HG03442 (cell line): ENCODE measurements around the gene IRX2.

Source experiments
- ATAC-seq: cut with Tn5 transposase; IDR thresholded peaks from one replicate; pipeline ENCODE4 v1.9.1; 2021; ENCODE audit warnings: mild to moderate bottlenecking, moderate library complexity; ENCODE audit not compliant: unreplicated experiment

IRX2 gene

DNA sequence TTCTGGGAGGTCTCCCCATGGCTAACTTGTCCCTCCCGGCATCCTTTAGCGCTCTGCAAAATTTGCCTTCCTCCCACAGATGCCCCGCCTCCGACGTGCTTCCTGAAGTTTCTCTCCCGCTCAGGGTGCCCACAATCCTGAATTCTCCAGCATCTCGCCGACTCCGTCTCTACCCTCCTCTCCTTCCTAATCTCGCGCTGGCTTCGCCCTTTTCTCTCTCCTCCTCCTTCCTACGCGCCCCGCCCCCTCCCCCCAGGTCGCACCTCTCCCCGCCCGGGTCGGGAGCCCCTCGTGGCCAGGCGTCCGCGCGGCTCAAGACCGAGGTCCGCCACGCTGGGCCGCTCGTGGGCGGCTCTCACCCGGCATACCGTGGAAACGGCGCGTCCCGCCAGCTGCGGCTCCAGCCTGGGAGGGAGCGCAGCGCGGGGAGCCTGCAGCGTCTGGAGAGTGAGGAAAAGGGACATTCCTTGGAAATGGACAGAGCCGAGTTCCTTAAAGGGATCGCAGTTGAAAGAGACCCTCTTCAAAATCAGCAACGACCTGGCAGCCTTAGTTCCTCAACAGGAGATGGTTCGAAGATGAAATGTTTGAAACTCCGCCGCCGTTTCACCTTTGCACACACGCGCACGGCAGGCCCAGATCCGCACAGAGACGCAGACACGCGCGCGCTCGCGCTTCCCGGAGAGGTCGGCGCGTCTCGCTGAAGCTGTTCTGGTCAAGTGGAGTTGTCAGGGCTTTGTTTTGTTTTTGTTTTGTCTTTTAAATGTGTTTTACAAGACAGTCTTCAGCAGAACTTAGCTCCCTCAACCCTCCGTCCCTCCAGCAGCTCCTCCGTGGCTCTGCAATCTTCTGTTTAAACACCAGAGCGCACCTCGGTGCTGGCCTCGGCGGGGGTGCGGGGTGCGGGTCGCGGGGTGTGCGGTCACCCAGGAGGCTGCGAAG is 5.0 kb upstream of the IRX2 start:
- ATAC-seq, result no peak

DNA sequence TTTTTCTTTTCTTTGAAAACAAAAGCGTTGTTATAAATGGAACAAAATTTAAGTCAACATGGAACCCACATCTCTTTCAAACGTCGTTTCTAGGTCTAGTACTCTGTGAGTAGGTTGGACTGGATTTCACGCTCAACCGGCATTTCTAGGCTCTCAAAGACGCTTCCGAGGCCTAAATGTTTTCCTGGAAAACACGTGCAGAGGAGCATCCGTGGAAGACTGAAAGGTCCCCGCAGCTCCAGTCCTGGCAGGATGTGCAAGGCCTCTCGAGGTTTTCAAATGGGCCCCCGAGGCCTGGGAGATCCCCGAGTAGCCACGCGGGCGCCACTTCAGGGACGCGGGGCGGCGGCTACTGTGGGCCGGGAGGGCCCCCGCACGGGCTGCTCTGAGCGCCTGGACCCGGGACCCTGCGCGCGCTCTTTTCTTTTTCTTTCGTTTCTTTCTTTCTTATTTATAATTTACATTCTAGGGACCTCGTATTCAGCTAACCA is 4.2 kb upstream of the IRX2 start:
- no peak for ATAC-seq

DNA sequence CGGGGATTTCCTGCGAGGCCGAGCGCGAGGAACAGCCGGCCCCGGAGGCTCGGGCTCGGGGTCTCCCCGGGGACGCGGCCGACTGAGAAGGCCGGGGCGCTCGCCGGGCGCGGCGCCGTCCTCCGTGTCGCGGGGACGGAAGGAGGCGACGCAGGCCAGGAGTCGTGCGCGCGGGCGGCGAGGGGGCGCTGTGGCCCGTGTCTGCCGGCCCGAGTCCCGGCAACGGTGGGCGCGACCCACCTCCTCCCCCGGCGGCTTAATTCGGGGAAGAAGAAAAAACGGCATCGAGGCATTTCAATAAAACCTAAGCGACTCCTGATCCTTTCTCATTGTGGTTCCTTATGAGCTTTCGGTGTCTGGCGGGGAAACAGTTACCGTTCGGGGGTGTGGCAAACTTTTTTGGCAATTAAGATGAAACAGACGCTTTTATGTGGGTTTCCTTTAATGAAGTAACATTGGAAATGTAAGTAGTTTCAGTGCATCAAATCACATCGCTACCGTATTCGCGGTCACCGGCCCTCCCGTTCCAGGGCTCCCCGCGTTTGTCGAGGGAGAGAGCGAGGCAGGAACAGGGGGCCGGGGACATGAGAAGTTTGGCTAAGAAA is 3.7 kb upstream of the IRX2 start:
- no peak for ATAC-seq

DNA sequence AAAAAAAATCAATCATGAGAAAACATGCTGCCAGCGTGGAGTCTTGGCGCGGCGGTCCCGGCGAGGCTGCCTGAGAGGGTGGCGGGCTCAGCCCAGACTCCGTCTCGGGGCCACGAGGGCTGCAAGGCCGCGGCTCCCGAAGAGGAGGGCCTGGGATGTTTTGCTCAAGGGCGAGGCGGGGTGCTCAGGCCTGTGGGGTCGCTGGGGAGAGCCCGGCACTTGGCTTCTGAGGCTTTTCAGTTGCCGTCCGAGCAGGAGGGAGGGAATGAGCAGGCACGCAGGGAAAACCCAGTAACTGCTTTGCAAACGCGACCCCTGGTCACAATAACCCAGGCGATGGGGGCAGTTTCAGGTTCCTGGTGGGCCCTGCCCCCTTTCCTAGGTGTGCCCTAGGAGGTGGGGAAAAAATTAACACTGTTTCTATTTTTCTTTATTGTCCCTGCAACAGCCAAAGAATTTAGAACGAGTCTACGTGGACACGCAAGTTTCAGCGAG is 3.2 kb upstream of the IRX2 start:
- no peak for ATAC-seq

DNA sequence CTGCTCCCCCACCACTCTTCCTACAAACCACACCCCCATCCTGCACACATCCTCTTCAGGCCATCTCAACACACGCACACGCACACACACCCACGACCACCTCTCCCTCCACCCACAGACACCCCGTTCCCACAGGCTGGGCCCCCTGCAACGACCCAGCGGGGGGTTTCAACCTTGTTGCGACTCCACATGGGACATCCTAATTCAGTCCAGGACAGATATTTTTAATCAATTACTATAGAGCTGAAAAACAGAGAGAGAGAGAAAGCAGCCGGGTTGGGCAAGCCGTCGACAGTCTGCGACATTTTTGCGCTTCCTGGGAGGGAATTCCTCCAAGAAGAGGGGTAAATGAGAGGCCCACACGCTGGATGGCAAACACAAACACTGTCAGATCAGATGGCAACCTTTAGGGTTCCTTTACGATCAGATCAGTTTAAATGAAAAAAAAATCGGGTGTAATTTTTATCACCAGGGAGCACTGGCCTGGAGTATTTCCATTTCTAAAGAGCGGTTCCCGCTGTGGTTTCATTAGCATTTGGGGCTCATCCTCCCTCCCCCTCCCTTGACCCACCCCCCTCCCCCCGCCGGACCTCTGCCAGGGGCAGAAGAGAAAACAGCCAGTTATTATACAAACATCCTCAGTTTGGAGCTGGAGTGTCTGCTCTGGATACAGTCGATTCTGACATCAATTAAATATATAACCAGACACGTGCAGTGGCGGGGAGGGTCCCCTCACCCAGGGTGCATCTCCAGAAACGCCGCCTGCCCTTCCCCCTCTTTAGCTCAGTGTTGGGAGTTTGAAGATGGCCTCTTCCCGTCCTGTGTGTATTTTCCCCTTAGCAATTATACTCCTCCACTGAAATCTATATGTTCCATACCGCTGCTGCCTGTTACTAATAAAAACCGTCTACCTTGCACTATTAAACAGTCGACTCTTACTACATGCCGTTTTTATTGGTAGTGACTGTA is 2.3 kb upstream of the IRX2 start:
- no peak for ATAC-seq

DNA sequence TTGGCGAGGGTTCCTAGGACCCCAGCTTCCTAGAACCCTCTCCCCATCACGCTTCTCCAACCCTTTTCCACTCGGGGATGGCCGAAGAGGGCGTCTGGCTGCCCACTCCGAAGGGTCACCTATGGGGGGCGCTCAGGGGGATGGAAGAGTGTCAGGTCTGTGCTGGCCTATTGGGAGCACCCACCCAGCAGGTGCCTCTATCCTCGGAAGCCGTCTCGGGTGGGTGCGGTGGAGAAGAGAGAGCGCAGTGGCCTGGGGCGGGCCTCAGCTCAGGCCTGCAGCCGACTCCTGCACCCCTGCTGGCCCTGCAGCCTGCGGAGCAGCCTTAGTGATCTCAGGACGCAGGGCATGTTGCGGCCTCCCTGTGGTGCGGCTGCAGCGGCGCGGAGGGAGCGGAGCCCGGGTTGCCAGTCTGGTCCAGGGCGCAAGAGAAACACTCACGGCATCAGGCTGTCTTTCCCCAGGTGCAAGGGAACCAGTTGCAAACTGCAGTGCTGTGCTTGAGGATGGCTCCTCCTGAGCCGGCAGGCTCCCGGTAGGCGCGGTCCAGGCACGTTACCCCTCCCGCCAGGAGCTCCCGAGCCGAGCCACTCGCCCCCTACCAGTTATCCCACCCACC is 1.5 kb upstream of the IRX2 start:
- ATAC-seq, result no peak

DNA sequence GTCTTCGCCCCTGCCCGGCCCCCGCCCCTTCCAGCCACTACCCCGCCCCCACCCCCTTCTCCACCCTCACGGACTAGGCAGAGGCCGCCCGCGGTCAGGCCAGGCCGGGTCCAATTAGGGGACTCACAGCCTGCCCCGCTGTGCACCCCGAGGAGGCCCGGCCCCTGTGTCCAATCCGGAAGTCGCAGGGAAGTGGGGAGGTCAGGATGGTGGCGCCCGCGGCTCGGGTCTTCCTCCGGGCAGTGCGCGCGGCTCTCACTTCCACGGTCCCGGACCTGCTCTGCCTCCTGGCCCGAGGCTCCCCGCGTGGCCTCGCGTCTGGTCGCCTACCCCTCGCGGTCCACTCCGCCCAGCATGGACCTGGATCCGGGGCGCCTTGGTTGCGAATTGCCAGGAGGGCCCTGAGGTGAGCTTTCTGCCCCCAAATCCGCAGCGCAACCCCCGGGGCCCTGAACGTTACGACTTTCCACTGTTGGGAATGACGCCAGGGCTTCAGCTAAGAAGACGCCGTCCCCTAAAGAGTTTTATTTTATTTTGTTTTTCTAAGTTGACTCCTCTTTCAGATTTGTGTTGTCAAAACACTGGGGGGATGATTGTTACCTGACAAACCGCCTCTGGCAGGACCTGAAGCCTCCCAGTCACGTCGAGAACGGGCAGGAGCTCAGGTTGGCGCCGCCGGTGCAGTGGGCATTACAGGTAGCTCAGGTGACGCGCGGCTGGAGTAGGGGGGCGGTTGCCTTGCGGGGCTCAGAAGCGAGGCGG is 763 bp upstream of the IRX2 start:
- ATAC-seq, result no peak

DNA sequence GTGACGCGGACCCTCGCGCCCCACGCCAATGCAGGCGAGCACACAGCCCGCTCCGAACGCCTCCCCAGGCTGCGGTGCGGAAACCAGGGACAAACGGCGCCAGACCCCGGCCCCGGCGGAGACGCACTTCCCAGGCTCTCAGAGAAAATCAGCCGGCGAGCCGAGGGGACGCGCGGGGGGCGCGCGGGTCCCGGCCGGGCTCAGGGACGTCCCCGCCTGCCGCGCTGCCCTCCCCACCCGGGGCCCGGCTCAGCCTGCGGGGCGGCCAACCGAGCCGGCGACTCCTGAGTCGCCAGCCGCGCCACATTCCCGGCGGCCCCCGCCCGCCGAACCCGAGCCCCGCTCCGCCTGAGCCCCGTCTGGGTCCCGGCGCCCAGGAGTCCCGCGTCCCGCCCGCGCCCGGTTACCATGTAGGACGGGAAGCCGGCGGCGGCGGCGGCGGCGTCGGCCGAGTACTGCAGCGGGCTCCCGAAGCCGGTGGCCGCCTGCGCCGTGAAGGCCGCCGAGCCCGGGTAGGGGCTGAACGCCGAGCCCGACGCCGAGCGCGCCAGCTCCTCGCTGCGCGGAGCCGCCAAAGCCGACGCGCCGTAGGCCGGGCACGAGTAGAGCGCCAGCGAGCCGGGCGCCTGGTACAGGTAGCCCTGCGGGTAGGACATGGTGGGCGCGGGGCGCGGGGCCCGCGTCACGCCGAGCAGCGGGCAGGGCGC is 566 bp downstream of the IRX2 start:
- ATAC-seq, result no peak

DNA sequence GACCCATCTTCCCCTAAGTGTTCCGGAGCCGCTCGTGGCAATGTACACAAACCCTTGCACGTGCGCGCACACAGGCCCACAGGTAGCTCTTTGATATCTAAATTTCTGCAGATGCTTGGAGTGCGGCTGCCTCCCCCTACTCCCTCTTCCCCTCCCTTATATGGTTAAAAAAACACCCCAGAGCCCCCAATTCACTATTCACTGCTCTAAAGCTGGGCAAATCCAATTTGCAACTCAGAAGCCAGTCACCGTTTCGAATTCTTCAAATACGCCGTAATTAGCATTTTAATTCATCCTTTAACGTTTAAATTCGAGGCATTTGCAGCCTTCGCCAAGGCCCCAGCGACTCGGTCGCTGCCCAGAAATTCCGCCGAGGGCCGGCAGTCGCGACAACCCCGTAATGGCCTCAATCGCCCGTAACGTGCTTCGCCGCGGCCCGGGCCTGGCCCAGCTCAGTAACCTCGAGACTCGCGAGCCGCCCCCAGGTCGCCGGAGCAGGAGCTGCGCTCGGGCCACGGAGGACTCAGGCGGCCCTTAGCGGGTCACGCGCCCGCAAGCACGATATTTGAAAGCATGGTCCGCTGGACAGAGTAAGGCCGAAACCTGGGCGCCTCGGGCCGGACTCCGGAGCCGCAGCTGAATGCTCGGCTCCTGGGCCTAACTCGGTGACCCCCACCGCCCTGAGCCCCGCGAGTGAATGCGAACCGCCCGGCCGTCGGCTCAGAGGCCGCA is 1.3 kb downstream of the IRX2 start:
- no peak for ATAC-seq

DNA sequence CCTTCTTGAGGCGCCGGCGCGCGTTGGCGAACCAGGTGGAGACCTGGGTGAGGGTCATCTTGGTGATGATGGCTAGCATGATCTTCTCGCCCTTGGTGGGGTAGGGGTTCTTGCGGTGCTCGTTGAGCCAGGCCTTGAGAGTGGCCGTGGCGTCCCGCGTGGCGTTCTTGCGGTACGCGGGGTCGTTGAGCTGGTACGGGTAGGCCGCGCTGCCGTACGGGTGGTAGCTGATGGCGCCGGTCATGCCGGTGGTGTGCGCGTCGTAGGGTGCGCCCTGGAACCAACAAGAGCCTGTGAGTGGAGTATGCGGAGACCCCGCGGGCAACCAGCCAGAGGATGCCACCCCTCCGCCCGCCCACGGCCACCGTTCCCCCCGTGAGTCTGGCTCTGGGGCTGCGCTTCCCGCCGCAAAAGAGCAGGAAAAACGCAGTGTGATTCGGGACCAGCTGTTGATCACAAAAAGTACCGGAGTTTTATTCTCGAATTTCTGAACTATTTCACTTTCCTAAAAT is 1.9 kb downstream of the IRX2 start:
- ATAC-seq, result no peak

DNA sequence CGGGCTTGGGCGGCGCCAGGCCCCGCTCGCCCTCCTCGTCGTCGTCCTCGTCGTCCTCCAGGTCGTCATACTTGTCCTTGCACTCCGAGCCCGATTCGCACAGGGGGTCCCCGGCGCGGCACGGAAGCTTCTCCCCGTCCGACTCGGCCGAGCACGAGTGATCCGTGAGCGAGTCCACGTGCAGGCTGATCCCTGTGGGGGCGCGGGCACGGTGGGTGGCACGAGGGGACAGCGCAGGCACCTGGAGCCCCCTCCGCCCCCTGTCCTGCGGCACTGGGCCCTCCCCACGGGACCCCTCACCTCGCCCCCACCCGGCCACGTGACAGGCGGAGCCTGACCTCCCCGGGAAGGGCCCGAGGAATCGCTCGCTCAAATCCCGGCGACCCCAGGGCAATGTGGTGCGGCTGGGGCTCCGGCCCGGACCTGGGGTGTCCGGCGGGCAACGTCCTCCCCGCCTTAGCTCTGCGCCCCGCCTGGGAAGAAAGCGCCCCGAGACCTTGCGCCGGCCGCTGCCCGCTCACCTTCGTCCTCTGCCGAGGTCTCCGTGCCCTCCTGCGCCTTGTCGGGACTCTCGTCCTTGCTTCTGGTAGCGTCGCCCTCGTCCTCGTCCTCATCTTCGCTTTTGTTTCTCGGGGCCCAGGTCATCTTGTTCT is 2.5 kb downstream of the IRX2 start:
- ATAC-seq, result no peak

DNA sequence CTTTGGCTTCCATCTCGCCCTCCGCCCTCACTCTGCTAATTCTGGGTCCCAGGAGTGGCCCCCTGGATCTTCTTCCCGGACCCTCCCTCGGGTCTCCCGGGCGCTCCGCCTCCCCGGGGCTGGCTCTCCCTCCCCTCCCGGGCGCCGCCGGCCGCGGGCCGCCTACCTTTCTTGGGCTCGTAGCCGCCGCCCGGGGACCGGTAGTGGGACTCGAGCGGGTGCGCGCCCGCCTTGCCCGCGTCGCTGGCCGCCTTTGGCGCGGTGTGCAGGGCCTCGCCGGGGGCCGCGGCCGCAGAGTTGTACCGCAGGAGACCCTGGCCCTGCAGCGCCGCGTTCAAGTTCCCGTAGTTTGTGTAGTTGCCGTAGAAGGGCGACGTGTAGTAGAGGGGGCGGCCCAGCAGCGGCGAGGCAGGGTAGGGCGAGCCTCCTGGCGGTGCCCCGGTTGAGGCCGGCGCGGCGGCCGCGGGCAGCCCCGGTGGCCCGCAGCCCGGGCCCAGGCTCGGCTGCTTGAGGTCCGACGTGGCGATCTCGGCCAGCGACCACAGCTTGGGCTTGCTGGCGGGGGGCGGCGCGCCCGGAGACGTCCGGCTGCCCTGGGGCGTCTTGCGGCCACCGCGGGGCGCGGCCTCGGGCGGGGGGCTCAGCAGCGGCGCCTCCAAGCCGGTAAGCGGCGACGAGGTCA is 3.2 kb downstream of the IRX2 start:
- ATAC-seq, result no peak

DNA sequence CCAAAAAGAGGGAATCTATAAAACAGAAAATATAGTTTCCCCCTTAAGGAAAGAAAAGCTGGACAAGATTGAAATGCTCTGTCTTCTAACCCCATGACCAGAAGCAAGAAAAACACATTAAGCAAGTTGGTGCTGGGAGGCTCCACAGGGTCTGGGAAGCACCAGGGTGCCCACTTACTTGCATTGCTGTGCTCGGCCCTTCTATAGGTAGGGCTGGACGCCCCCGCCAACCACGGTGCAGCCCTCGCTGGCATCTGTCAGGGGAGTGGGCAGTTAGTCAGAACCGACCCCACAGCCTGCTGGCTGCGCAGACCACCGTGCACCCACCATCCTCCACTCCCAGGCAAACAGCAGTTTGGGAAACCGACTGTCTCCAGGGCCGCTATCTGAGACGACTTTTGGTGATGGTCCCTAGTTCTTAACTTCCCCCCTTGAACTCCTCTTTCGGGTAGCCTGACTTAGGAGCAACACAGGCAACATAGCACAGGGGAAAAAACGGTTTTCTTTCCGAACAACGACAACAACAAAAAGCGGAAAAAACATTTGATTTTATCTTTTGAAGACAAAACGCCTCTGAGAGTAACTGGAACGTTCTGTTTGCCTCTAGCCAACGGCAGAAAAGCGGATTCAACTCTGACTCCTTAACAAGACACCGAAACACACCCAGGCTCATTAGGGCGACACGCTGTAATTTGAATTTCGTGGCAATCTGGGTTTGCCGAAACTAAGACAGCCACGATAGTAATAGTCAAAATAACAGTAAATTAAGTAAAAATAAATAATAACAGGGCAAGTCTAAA is 3.9 kb downstream of the IRX2 start:
- no peak for ATAC-seq

DNA sequence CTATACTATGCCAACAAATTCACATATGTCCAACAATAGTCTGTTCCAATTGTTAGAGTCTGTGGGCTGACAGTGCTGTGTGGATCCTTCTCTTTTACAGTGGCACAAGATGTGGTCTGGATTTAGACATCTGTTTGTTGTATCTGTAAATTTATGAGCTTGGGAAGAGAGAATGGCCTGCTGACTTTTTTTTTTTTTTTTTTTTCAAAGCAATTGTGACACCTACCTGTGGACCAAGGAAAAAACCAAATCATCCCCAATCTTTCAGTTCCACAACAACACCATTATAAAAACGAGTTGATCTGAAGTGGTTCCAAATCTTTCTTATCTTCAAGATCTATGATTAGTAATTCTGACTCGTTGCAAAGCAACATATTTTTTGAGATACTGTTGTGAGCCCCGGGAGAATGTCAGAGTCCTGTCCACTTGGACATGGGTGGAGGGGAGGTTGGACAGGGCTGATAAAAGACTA is 4.9 kb downstream of the IRX2 start:
- no peak for ATAC-seq

DNA sequence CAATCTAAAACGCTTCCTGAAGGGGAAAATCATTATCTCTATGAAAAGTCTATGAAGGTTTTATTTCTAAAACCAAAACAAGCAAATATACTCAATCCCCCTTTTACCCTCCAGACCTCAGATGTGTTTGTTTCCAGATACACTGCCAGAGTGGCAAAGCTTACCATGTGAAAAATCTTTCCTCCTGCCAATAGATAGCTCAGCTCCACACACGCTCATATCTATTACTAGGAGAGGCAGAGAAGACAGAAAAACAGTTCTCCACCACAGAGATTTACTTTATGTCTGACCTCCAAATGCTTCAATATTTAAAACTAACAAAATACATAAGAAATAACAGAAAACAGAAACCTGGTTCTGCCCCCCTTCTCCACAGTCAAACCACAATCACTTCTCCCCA is 7.0 kb downstream of the IRX2 start:
- no peak for ATAC-seq
